GM12874 (cell line): ENCODE measurements around the gene ANKRD11.

ENCODE experiments used
- CTCF ChIP-seq: IDR thresholded peaks from 2 replicates; pipeline ENCODE4 v1.5.1; 2011; ENCODE audit warnings: low read depth, mild to moderate bottlenecking, control low read depth, low read length, moderate library complexity; ENCODE audit not compliant: insufficient read depth

ANKRD11 gene

GRCh38 chr16:89317729-89318429, 172.5 kb downstream of the ANKRD11 start:
- no peak for TF ChIP-seq CTCF

- TF ChIP-seq CTCF: no peak
Observed at GRCh38 chr16:89317101-89317671, 173.2 kb downstream of the ANKRD11 start.

- no peak for TF ChIP-seq CTCF
Observed at GRCh38 chr16:89316701-89317100, 173.7 kb downstream of the ANKRD11 start.

- no peak for TF ChIP-seq CTCF
Observed at GRCh38 chr16:89315791-89316581, 174.4 kb downstream of the ANKRD11 start.

GRCh38 chr16:89315271-89315670, 175.1 kb downstream of the ANKRD11 start:
- TF ChIP-seq CTCF: no peak

GRCh38 chr16:89314854-89315253, 175.5 kb downstream of the ANKRD11 start:
- TF ChIP-seq CTCF: no peak

- no peak for TF ChIP-seq CTCF
Observed at GRCh38 chr16:89314357-89314756, 176.0 kb downstream of the ANKRD11 start.
